ENCODE results near the gene FES.

- no peak for TF ChIP-seq CTCF (IDR thresholded peaks at IDR 0.05)
- TF ChIP-seq TFCP2L1 (CRISPR knock-in tag; IDR thresholded peaks at IDR 0.05) = no peak
- TF ChIP-seq PHF8 (IDR thresholded peaks at IDR 0.05; ENCODE audit: borderline replicate concordance, low read depth) = no peak
- no peak for TF ChIP-seq NFE2L2 (conservative IDR thresholded peaks at IDR 0.05; ENCODE audit: low read length)
- no peak for TF ChIP-seq MAX (IDR thresholded peaks at IDR 0.05)
- no peak for TF ChIP-seq REST (IDR thresholded peaks at IDR 0.05)
- TF ChIP-seq E2F6 (IDR thresholded peaks at IDR 0.05; ENCODE audit: borderline replicate concordance, low read depth) = no peak
- TF ChIP-seq CEBPB (IDR thresholded peaks at IDR 0.05) = no peak
- TF ChIP-seq POLR2A (IDR thresholded peaks at IDR 0.05; ENCODE audit: low read length) = no peak
- no peak for TF ChIP-seq NR3C1 (IDR thresholded peaks at IDR 0.05)
- TF ChIP-seq HOXB13 (CRISPR knock-in tag; IDR thresholded peaks at IDR 0.05; ENCODE audit: low read depth) = no peak
- TF ChIP-seq HOXA7 (CRISPR knock-in tag; IDR thresholded peaks at IDR 0.05) = no peak
- no peak for TF ChIP-seq HMGXB4 (CRISPR knock-in tag; IDR thresholded peaks at IDR 0.05; ENCODE audit: borderline replicate concordance)
Observed at GRCh38 chr15:90857883-90858443, 26.3 kb upstream of the FES start.
